Nephron (organoid): ENCODE data around the gene PCDH9.

Experiments
- H3K27ac Mint-ChIP-seq, 3 experiments: 2 replicates each; pipeline ENCODE4 v1.8.0; 2020; ENCODE audit warnings: mixed read lengths in 3 of 3, mild to moderate bottlenecking in 2 of 3, moderate library complexity in 1 of 3
- H3K27me3 Mint-ChIP-seq: 2 replicates; pipeline ENCODE4 v1.8.0; 2021; ENCODE audit warnings: low read depth, mild to moderate bottlenecking, moderate library complexity, mixed read lengths
- H3K36me3 Mint-ChIP-seq: 2 replicates; pipeline ENCODE4 v1.8.0; 2020; ENCODE audit warnings: low read depth, mixed read lengths
- H3K4me1 Mint-ChIP-seq: 2 replicates; pipeline ENCODE4 v1.8.0; 2020; ENCODE audit warnings: mixed read lengths
- H3K4me3 Mint-ChIP-seq, 3 experiments: 2 replicates each; pipeline ENCODE4 v1.8.0; 2020; ENCODE audit warnings: mild to moderate bottlenecking in 3 of 3, mixed read lengths in 3 of 3, moderate library complexity in 2 of 3
- H3K9me3 Mint-ChIP-seq: 2 replicates; pipeline ENCODE4 v1.8.0; 2020; ENCODE audit warnings: mixed read lengths
- TF ChIP-seq, protein P1 (sequence below), 3 experiments: fragments of 200-600 bp; sonication (generic); IDR thresholded peaks; one replicate each; pipeline ENCODE4 v1.5.0; 2021; ENCODE audit warnings: antibody characterized with exemption in 3 of 3; ENCODE audit not compliant: unreplicated experiment in 3 of 3

Gene PCDH9

DNA sequence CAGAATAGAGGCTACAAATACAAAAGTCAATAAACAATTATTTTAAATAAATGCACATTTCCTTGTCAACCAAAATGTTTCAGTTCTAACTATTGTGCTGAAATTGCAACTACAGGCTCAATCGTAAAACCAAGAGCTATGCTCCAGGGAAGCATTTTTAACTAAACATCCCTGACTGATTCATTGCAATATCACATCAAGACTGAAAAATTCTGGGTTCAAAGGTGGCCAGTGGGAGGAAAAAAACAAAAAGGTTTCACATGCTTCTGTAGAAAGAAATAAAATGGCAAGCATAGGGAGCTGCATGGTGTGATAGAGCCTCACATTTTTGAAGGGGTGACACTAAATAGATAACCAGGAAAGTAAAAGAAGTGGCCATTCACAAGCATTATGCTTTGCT lies 862.8 kb downstream of the PCDH9 start:
- H3K4me3 Mint-ChIP-seq = no peak overlapping the region
- H3K27me3 Mint-ChIP-seq = no peaks in the 10 kb centered on the region
- peaks cover 7% of the 10 kb centered on the region for H3K4me1 Mint-ChIP-seq
- peak overlapping the region; percentile 76 to 80 (median 79) for H3K27ac Mint-ChIP-seq
- TF ChIP-seq, protein P1, sequence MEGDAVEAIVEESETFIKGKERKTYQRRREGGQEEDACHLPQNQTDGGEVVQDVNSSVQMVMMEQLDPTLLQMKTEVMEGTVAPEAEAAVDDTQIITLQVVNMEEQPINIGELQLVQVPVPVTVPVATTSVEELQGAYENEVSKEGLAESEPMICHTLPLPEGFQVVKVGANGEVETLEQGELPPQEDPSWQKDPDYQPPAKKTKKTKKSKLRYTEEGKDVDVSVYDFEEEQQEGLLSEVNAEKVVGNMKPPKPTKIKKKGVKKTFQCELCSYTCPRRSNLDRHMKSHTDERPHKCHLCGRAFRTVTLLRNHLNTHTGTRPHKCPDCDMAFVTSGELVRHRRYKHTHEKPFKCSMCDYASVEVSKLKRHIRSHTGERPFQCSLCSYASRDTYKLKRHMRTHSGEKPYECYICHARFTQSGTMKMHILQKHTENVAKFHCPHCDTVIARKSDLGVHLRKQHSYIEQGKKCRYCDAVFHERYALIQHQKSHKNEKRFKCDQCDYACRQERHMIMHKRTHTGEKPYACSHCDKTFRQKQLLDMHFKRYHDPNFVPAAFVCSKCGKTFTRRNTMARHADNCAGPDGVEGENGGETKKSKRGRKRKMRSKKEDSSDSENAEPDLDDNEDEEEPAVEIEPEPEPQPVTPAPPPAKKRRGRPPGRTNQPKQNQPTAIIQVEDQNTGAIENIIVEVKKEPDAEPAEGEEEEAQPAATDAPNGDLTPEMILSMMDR (IDR thresholded peaks at IDR 0.05; ENCODE audit: unreplicated experiment in 3 of 3) = no peak
- H3K36me3 Mint-ChIP-seq = peaks cover 7% of the 10 kb centered on the region
- H3K9me3 Mint-ChIP-seq = peaks cover 3% of the 10 kb centered on the region

DNA sequence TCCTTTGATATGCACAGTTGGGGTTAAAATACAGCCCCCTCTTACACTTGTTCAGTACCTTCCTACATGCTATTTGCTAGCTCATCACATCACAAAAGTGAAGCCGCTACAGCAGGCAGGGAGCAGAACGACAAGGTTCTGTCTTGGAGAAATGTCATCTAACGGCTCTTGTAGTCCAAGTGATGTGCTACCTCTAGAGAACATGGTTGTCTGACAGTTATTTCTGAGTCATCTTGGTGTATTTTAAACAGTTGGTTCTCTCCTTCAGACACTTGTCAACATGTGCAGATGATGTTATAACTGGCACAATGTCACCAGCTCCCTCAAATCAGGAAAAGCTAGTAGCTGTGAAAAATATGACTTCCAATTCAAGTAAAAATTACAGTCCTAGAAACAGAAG lies 865.0 kb downstream of the PCDH9 start:
- no peaks in the 10 kb centered on the region for H3K27me3 Mint-ChIP-seq
- peaks cover 3% of the 10 kb centered on the region for H3K9me3 Mint-ChIP-seq
- H3K4me3 Mint-ChIP-seq = no peak overlapping the region
- TF ChIP-seq, protein P1 (IDR thresholded peaks at IDR 0.05; ENCODE audit: unreplicated experiment in 3 of 3) = no peak
- H3K27ac Mint-ChIP-seq = no peak overlapping the region
- peaks cover 7% of the 10 kb centered on the region for H3K36me3 Mint-ChIP-seq
- peaks cover 9% of the 10 kb centered on the region for H3K4me1 Mint-ChIP-seq

DNA sequence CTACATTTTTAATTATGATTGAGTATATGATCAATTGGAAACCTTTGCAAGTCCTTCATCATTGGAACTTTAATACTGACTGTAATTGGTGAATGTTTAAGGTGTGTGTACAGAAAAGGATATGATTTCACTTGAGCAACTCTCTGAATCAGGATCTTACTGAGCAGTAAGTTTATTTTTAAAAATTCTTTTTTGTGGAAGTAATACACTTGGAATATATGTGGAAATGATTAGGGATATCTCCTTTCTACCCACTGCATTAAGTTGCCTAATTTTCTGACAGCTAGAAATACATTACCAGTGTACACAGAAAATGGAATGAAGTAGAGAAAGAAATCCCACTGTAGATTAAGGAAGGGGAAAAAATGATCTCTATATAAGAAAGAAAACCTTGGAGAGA lies 865.8 kb downstream of the PCDH9 start:
- Mint-ChIP-seq H3K4me3 (no peak overlapping the region), H3K27ac (no peak overlapping the region), H3K27me3 (no peaks in the 10 kb centered on the region), H3K4me1 (peaks cover 14% of the 10 kb centered on the region), H3K9me3 (peaks cover 3% of the 10 kb centered on the region), H3K36me3 (peaks cover 7% of the 10 kb centered on the region)
- TF ChIP-seq, protein P1 (IDR thresholded peaks at IDR 0.05; ENCODE audit: unreplicated experiment in 3 of 3) = no peak

DNA sequence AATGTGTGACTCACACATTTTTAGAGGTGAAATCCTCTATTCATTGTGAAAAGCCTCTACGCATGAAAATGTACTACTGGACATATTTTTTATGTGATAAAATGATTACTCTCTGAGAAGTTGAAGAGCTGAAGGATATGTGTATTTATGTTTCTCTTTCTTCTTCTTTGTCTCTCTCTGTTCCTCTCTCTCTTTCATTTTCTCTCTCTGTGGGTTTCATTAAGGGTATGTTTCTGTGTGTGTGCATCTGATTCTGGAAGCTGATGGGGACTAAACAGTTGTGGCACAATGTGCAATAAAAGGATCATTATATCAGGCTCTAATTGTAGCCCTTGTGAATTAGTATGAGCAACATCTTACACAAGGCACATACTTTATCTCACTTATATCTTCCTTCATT lies 867.7 kb downstream of the PCDH9 start:
- peaks cover 22% of the 10 kb centered on the region for H3K4me1 Mint-ChIP-seq
- H3K4me3 Mint-ChIP-seq = no peak overlapping the region
- TF ChIP-seq, protein P1 (IDR thresholded peaks at IDR 0.05; ENCODE audit: unreplicated experiment in 3 of 3) = no peak
- no peaks in the 10 kb centered on the region for H3K9me3 Mint-ChIP-seq
- peaks cover 2% of the 10 kb centered on the region for H3K36me3 Mint-ChIP-seq
- no peaks in the 10 kb centered on the region for H3K27me3 Mint-ChIP-seq
- no peak overlapping the region for H3K27ac Mint-ChIP-seq

DNA sequence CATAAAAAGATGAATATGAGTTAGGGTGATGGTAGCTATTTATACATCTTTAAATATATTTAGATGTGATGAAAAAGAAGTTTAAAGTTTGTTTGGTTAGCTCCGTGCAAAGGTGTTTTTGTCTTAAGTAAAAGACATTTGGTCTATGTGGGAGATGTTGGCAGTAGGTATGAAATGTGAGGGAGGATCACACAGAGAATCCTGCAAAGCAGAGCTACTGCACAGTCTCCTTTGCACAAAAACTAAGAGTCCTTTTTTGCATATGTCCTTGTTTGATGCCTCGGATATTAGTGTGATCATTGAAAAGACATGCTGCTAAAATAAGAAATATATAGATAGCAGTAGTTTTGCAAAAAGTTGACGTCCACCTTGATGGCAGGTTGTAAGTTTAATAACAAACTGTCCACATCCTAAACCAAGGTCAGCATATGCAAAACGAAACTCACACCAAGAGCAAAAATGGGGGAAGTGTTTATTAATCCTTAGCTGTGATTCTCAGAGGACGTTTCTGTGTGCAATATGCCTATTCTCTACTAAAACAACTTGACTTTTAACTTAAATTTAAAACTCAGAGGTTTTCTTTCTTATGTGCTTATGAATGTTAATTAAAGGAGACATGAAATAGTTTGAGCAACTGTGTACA lies 870.1 kb downstream of the PCDH9 start:
- no peaks in the 10 kb centered on the region for H3K9me3 Mint-ChIP-seq
- peak overlapping the region; percentile 28 to 68 (median 30) for H3K27ac Mint-ChIP-seq
- H3K27me3 Mint-ChIP-seq = no peaks in the 10 kb centered on the region
- H3K4me3 Mint-ChIP-seq = no peak overlapping the region
- TF ChIP-seq, protein P1 (IDR thresholded peaks at IDR 0.05; ENCODE audit: unreplicated experiment in 3 of 3) = no peak
- H3K4me1 Mint-ChIP-seq = peaks cover 16% of the 10 kb centered on the region
- no peaks in the 10 kb centered on the region for H3K36me3 Mint-ChIP-seq

DNA sequence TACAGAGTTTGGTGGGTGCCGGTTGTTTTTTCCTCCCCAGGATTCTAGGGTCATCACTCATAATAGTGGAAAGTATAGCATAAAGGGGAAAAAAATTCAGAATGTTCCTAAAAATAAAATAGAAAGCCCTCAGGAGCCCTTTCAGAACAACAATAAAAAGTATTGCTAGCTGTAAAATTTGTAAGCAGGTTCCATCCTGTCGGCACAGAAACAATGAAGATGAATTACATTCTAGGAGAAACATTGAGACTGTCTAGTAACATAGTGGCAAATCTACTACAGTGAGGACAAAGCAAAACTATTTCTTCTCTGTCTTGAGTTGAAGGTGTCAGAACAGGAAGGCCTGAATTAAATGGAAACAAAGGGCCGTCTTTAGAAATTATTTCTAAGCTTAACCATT lies 870.7 kb downstream of the PCDH9 start:
- H3K4me3 Mint-ChIP-seq = no peak overlapping the region
- peaks cover 21% of the 10 kb centered on the region for H3K4me1 Mint-ChIP-seq
- H3K27me3 Mint-ChIP-seq = no peaks in the 10 kb centered on the region
- H3K9me3 Mint-ChIP-seq = no peaks in the 10 kb centered on the region
- TF ChIP-seq, protein P1 (IDR thresholded peaks at IDR 0.05; ENCODE audit: unreplicated experiment in 3 of 3) = no peak
- H3K27ac Mint-ChIP-seq = peak overlapping the region; percentile 28 to 69 (median 68)
- H3K36me3 Mint-ChIP-seq = no peaks in the 10 kb centered on the region
